Hematopoietic multipotent progenitor cell (in vitro differentiated cells): ENCODE results near the gene ILRUN. TPM values are rescaled to one million over a fixed set of nuclear protein-coding genes. Genes with fewer than 3 reads are reported as not detected.

Experiments
- small RNA-seq: library from RNA; depleted of rRNA; stranded (forward); fragments of <200 nt; gene quantifications from one replicate; pipeline ENCODE3, GENCODE V24; 2012
- total RNA-seq: library from RNA; depleted of rRNA; stranded (reverse); fragments of >200 nt; gene quantifications from one replicate; pipeline ENCODE4 v1.2.3, GENCODE V29; 2012

Gene ILRUN
- total RNA-seq, 1 donor, result 36.9 TPM

Small RNA genes within 50 kb of the gene (small RNA-seq; reads per million reads assigned to genes)
- gene RN7SL200P, result not detected

Other genes starting within 250 kb of the ILRUN start
- 1.6 TPM for gene PACSIN1, start 230.7 kb downstream of the ILRUN start, total RNA-seq
- gene SPDEF, start 140.4 kb downstream of the ILRUN start, total RNA-seq, result under 0.01 TPM
- 56.8 TPM for gene SNRPC, start 60.7 kb upstream of the ILRUN start, total RNA-seq
- 12.1 TPM for gene BLTP3A, start 95.3 kb upstream of the ILRUN start, total RNA-seq
- 10.8 TPM for gene TAF11, start 191.3 kb upstream of the ILRUN start, total RNA-seq
- 17.5 TPM for gene ANKS1A, start 192.5 kb upstream of the ILRUN start, total RNA-seq